ENCODE results near the gene ABCC12. TPM values are rescaled to one million over a fixed set of nuclear protein-coding genes. Genes with fewer than 3 reads are reported as not detected.

ABCC12 gene
- total RNA-seq, 1 experiment from 2014 or later, result not detected

GRCh38 chr16:48114410-48114809 is 41.4 kb downstream of the ABCC12 start:
- in situ Hi-C loops (cut with HindIII; ENCODE audit: low pct_unique_long_range_greater_than_20kb, low sequenced_read_pairs), result no loop called here
- DNase-seq (ENCODE audit: low read depth), result no peak

- DNase-seq (ENCODE audit: low read depth), result no peak
- in situ Hi-C loops (cut with HindIII; ENCODE audit: low pct_unique_long_range_greater_than_20kb, low sequenced_read_pairs), result no loop called here
These were observed 42.3 kb downstream of the ABCC12 start for GRCh38 chr16:48113471-48113870.

GRCh38 chr16:48113001-48113400 is 42.8 kb downstream of the ABCC12 start:
- no peak for DNase-seq (ENCODE audit: low read depth)
- in situ Hi-C loops (cut with HindIII; ENCODE audit: low pct_unique_long_range_greater_than_20kb, low sequenced_read_pairs), result no loop called here

- in situ Hi-C loops (cut with HindIII; ENCODE audit: low pct_unique_long_range_greater_than_20kb, low sequenced_read_pairs), result no loop called here
- no peak for DNase-seq (ENCODE audit: low read depth)
These were observed 43.2 kb downstream of the ABCC12 start for GRCh38 chr16:48112600-48112999.

GRCh38 chr16:48110982-48111381 is 44.8 kb downstream of the ABCC12 start:
- in situ Hi-C loops (cut with HindIII; ENCODE audit: low pct_unique_long_range_greater_than_20kb, low sequenced_read_pairs), result no loop called here
- DNase-seq (ENCODE audit: low read depth), result no peak

- in situ Hi-C loops (cut with HindIII; ENCODE audit: low pct_unique_long_range_greater_than_20kb, low sequenced_read_pairs), result no loop called here
- DNase-seq (ENCODE audit: low read depth), result no peak
These were observed 45.8 kb downstream of the ABCC12 start for GRCh38 chr16:48110000-48110399.

- DNase-seq (ENCODE audit: low read depth), result no peak
- in situ Hi-C loops (cut with HindIII; ENCODE audit: low pct_unique_long_range_greater_than_20kb, low sequenced_read_pairs), result no loop called here
These were observed 46.3 kb downstream of the ABCC12 start for GRCh38 chr16:48109475-48109874.

- in situ Hi-C loops (cut with HindIII; ENCODE audit: low pct_unique_long_range_greater_than_20kb, low sequenced_read_pairs), result no loop called here
- DNase-seq (ENCODE audit: low read depth), result no peak
These were observed 49.3 kb downstream of the ABCC12 start for GRCh38 chr16:48106446-48106845.

Other genes with a start within 250 kb of the ABCC12 start
- 27.9 and 28.7 TPM in 2 replicates for gene LONP2, start 88.3 kb upstream of the ABCC12 start, total RNA-seq (2014; rRNA removed; shearing (Covaris generic); ENCODE audit: low replicate concordance)
- gene ABCC11, start 91.5 kb upstream of the ABCC12 start, total RNA-seq (2014; rRNA removed; shearing (Covaris generic); ENCODE audit: low replicate concordance), result 0.61 TPM in 1 of 2 replicates, not detected in the other
- gene SIAH1, start 229.4 kb upstream of the ABCC12 start, total RNA-seq (2014; rRNA removed; shearing (Covaris generic); ENCODE audit: low replicate concordance), result 4.6 and 12.9 TPM in 2 replicates